Neural cell (in vitro differentiated cells): ENCODE results near the gene GPC3. TPM values are rescaled to one million over a fixed set of nuclear protein-coding genes. Genes with fewer than 3 reads are reported as not detected.

ENCODE experiments used
- H2AFZ ChIP-seq: fragments of 200-600, 300-800 bp; sonication (generic), shearing (Covaris generic); 2 replicates; pipeline ENCODE4 v1.6.0; 2014; ENCODE audit warnings: low read depth, mild to moderate bottlenecking, antibody characterized with exemption, low read length, moderate library complexity
- H3F3A ChIP-seq: fragments of 200-600 bp; shearing (Covaris generic); 2 replicates; pipeline ENCODE4 v1.6.1; 2016; ENCODE audit warnings: mild to moderate bottlenecking, moderate library complexity, mixed read lengths, antibody characterized with exemption, low read length; ENCODE audit not compliant: insufficient read depth, poor library complexity, severe bottlenecking
- H3K27ac ChIP-seq: fragments of 200-600, 300-800 bp; sonication (generic), shearing (Covaris generic); 2 replicates; pipeline ENCODE4 v1.5.1; 2014; ENCODE audit warnings: mild to moderate bottlenecking, low read length, moderate library complexity
- H3K27me3 ChIP-seq: fragments of 300-800, 200-600 bp; sonication (generic), shearing (Covaris generic); 2 replicates; pipeline ENCODE4 v1.6.0; 2014; ENCODE audit warnings: mild to moderate bottlenecking, low read depth, low read length, moderate library complexity; ENCODE audit not compliant: insufficient read depth
- H3K36me3 ChIP-seq: fragments of 300-800, 200-600 bp; sonication (generic), shearing (Covaris generic); 2 replicates; pipeline ENCODE4 v1.5.1; 2014; ENCODE audit warnings: mild to moderate bottlenecking, antibody characterized with exemption, low read length, moderate library complexity; ENCODE audit not compliant: insufficient read depth
- H3K4me2 ChIP-seq: fragments of 300-800, 200-600 bp; sonication (generic), shearing (Covaris generic); 2 replicates; pipeline ENCODE4 v1.6.0; 2014; ENCODE audit warnings: mild to moderate bottlenecking, low read length
- H3K4me3 ChIP-seq: fragments of 300-800, 200-600 bp; sonication (generic), shearing (Covaris generic); 2 replicates; pipeline ENCODE4 v1.5.1; 2014; ENCODE audit warnings: mild to moderate bottlenecking, low read length, moderate library complexity
- H3K79me2 ChIP-seq: fragments of 200-600 bp; shearing (Covaris generic); replicated peaks from 2 replicates; pipeline ENCODE4 v1.6.0; 2014; ENCODE audit warnings: mild to moderate bottlenecking, low read length, moderate library complexity; ENCODE audit not compliant: insufficient read depth
- H3K9ac ChIP-seq: fragments of 300-800, 200-600 bp; sonication (generic), shearing (Covaris generic); 2 replicates; pipeline ENCODE4 v1.6.1; 2016; ENCODE audit warnings: mild to moderate bottlenecking, low read length, mixed read lengths
- H3K9me2 ChIP-seq: fragments of 200-600 bp; shearing (Covaris generic); 2 replicates; pipeline ENCODE4 v1.6.1; 2016; ENCODE audit warnings: mild to moderate bottlenecking, low read length, mixed read lengths; ENCODE audit not compliant: insufficient read depth
- H3K9me3 ChIP-seq: fragments of 200-600, 300-800 bp; sonication (generic), shearing (Covaris generic); 2 replicates; pipeline ENCODE4 v1.6.1; 2016; ENCODE audit warnings: mild to moderate bottlenecking, mixed run types, low read length, moderate library complexity, mixed read lengths
- H4K20me1 ChIP-seq: fragments of 200-600 bp; shearing (Covaris generic); 2 replicates; pipeline ENCODE4 v1.6.1; 2016; ENCODE audit warnings: mild to moderate bottlenecking, mixed run types; ENCODE audit not compliant: insufficient read depth
- EP300 ChIP-seq: fragments of 450-650 bp; conservative IDR thresholded peaks from 2 replicates; pipeline ENCODE4 v1.6.1; 2014; ENCODE audit warnings: antibody characterized with exemption, mild to moderate bottlenecking, moderate library complexity; ENCODE audit not compliant: poor library complexity, severe bottlenecking
- EZH2 ChIP-seq: fragments of 200-600, 300-800 bp; shearing (Covaris generic), sonication (generic); IDR thresholded peaks from 2 replicates; pipeline ENCODE4 v1.6.1; 2014; ENCODE audit warnings: antibody characterized with exemption, low read length, borderline replicate concordance, mild to moderate bottlenecking; ENCODE audit not compliant: insufficient read depth, poor library complexity, severe bottlenecking
- MXI1 ChIP-seq: fragments of 450-650 bp; conservative IDR thresholded peaks from 2 replicates; pipeline ENCODE4 v1.6.1; 2014; ENCODE audit warnings: antibody characterized with exemption, mild to moderate bottlenecking; ENCODE audit not compliant: poor library complexity, severe bottlenecking
- POLR2AphosphoS5 ChIP-seq: IDR thresholded peaks from 2 replicates; pipeline ENCODE4 v1.6.1; 2012
- RAD21 ChIP-seq: fragments of 450-650 bp; conservative IDR thresholded peaks from 2 replicates; pipeline ENCODE4 v1.6.1; 2014; ENCODE audit warnings: antibody characterized with exemption, mild to moderate bottlenecking, moderate library complexity
- SMC3 ChIP-seq: fragments of 450-650 bp; conservative IDR thresholded peaks from 2 replicates; pipeline ENCODE4 v1.6.1; 2014; ENCODE audit warnings: antibody characterized with exemption, mild to moderate bottlenecking, moderate library complexity; ENCODE audit not compliant: poor library complexity
- TAF1 ChIP-seq: IDR thresholded peaks from 2 replicates; pipeline ENCODE4 v1.6.1; 2012; ENCODE audit warnings: low read depth
- polyA plus RNA-seq: library from polyadenylated mRNA; depleted of rRNA; stranded (reverse); fragments of >200 nt; gene quantifications from 2 replicates; pipeline ENCODE4 v1.2.3, GENCODE V29; 2014
- TF ChIP-seq, protein P1 (sequence below): fragments of 450-650 bp; IDR thresholded peaks from 2 replicates; pipeline ENCODE4 v1.5.1; 2014; ENCODE audit warnings: antibody characterized with exemption, mild to moderate bottlenecking, moderate library complexity; ENCODE audit not compliant: poor library complexity, severe bottlenecking
- TF ChIP-seq, protein P2 (sequence below): IDR thresholded peaks from 2 replicates; pipeline ENCODE4 v1.6.1; 2012; ENCODE audit warnings: borderline replicate concordance

The GPC3 gene
- polyA plus RNA-seq, 1 donor from 2014 or later = 2.1 TPM

- Histone ChIP-seq H4K20me1 (no peaks in the 10 kb centered on the region), H3K9me2 (no peaks in the 10 kb centered on the region), H3K27me3 (no peaks in the 10 kb centered on the region), H3K9me3 (no peaks in the 10 kb centered on the region), H3F3A (no peaks in the 10 kb centered on the region), H3K9ac (no peak overlapping the region), H3K4me3 (no peak overlapping the region), H2AFZ (no peak overlapping the region), H3K4me2 (no peak overlapping the region), H3K36me3 (no peaks in the 10 kb centered on the region), H3K27ac (no peak overlapping the region), H3K79me2 (no peaks in the 10 kb centered on the region)
- TF ChIP-seq, protein P1, sequence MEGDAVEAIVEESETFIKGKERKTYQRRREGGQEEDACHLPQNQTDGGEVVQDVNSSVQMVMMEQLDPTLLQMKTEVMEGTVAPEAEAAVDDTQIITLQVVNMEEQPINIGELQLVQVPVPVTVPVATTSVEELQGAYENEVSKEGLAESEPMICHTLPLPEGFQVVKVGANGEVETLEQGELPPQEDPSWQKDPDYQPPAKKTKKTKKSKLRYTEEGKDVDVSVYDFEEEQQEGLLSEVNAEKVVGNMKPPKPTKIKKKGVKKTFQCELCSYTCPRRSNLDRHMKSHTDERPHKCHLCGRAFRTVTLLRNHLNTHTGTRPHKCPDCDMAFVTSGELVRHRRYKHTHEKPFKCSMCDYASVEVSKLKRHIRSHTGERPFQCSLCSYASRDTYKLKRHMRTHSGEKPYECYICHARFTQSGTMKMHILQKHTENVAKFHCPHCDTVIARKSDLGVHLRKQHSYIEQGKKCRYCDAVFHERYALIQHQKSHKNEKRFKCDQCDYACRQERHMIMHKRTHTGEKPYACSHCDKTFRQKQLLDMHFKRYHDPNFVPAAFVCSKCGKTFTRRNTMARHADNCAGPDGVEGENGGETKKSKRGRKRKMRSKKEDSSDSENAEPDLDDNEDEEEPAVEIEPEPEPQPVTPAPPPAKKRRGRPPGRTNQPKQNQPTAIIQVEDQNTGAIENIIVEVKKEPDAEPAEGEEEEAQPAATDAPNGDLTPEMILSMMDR = no peak
- TF ChIP-seq TAF1 (no peak), MXI1 (no peak), RAD21 (no peak), SMC3 (no peak), EP300 (no peak), EZH2 (no peak), POLR2AphosphoS5 (no peak)
- TF ChIP-seq, protein P2, sequence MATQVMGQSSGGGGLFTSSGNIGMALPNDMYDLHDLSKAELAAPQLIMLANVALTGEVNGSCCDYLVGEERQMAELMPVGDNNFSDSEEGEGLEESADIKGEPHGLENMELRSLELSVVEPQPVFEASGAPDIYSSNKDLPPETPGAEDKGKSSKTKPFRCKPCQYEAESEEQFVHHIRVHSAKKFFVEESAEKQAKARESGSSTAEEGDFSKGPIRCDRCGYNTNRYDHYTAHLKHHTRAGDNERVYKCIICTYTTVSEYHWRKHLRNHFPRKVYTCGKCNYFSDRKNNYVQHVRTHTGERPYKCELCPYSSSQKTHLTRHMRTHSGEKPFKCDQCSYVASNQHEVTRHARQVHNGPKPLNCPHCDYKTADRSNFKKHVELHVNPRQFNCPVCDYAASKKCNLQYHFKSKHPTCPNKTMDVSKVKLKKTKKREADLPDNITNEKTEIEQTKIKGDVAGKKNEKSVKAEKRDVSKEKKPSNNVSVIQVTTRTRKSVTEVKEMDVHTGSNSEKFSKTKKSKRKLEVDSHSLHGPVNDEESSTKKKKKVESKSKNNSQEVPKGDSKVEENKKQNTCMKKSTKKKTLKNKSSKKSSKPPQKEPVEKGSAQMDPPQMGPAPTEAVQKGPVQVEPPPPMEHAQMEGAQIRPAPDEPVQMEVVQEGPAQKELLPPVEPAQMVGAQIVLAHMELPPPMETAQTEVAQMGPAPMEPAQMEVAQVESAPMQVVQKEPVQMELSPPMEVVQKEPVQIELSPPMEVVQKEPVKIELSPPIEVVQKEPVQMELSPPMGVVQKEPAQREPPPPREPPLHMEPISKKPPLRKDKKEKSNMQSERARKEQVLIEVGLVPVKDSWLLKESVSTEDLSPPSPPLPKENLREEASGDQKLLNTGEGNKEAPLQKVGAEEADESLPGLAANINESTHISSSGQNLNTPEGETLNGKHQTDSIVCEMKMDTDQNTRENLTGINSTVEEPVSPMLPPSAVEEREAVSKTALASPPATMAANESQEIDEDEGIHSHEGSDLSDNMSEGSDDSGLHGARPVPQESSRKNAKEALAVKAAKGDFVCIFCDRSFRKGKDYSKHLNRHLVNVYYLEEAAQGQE = no peak
Observed at GRCh38 chrX:133529578-133529977, 455.8 kb downstream of the GPC3 start.

GRCh38 chrX:133527825-133528224 lies 457.6 kb downstream of the GPC3 start:
- H3K9ac ChIP-seq = no peak overlapping the region
- no peaks in the 10 kb centered on the region for H3F3A ChIP-seq
- H3K27ac ChIP-seq = no peak overlapping the region
- no peak overlapping the region for H3K4me2 ChIP-seq
- H3K79me2 ChIP-seq = no peaks in the 10 kb centered on the region
- no peaks in the 10 kb centered on the region for H3K27me3 ChIP-seq
- no peaks in the 10 kb centered on the region for H3K9me2 ChIP-seq
- no peaks in the 10 kb centered on the region for H3K9me3 ChIP-seq
- no peaks in the 10 kb centered on the region for H4K20me1 ChIP-seq
- TF ChIP-seq EP300 = no peak
- no peak for TF ChIP-seq RAD21
- no peak for TF ChIP-seq EZH2
- TF ChIP-seq, protein P1 = no peak
- TF ChIP-seq POLR2AphosphoS5 = no peak
- TF ChIP-seq MXI1 = no peak
- TF ChIP-seq, protein P2 = no peak
- TF ChIP-seq TAF1 = no peak
- TF ChIP-seq SMC3 = no peak
- H3K4me3 ChIP-seq = no peak overlapping the region
- H2AFZ ChIP-seq = no peak overlapping the region
- no peaks in the 10 kb centered on the region for H3K36me3 ChIP-seq
